ENCODE results near the gene KRTAP5-3.

KRTAP5-3 gene

GRCh38 chr11:1642288-1643145 lies 34.3 kb upstream of the KRTAP5-3 start:
- DNase-seq, result no peak

- no peak for DNase-seq
Measured at GRCh38 chr11:1641096-1641495, 32.8 kb upstream of the KRTAP5-3 start.

DNA sequence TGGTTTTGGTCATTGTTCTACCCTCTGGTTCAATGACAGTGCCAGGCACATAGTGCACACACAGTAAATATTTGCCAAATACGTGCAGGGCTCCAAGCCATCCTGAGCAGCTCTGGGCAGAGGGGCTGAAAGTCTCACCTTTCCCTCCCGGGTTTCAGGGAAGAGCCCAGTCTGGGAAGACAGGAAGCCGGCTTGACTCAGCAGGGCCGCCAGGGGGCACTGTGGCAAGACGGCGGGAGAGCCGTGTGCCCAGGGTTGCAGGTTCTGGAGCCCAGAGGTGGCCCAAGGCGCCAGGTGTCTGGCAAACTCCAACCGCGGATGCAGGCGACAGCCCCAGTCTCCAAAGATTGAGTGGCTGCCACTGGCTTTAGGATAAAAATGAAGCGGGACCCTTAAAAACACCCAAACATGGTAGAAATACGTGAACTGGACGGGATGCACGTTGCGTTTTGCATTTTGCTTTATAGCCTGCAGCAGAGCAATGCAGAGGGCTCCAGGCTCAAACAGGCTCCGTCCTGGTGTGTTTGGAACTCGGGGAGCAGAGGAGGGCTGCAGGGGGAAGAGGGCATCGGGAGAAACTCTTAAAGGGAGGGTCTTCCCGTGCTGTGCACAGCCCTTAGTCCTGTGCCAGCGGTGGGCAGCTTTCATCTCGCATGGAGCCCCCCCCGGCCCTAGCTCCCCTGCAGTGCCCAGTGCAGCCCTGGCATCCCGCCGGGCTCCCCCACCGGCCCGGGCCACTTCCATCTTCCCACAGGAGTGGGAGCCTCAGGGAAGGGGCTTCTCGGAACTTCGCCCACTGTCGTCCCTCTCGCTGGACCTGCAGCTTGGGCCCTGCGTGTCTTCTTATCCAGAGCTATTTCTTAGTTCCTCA lies 32.0 kb upstream of the KRTAP5-3 start:
- DNase-seq, result peak; percentile 69

DNA sequence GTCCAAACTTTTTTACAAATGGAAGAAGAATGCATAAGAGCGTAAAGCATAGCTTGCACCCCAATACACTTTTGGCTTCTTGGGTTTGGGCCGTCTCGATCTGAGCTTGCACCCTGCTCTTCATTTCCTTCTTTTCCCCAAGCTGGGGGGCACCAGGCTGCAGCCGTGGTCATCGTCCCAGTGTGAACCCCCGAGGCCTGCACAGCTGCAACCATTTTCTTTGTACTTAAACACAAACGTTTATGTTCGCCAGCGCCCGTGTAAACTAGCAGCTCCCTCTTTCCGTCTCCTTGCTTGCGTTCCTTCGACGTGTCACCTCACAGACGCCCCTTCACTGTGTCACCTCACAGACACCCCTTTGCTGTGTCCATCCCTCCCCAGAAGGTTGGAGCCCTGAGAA lies 31.4 kb upstream of the KRTAP5-3 start:
- DNase-seq, result no peak

GRCh38 chr11:1639102-1639620 lies 30.9 kb upstream of the KRTAP5-3 start:
- DNase-seq, result no peak

- DNase-seq, result no peak
Measured at GRCh38 chr11:1638344-1638743, 30.1 kb upstream of the KRTAP5-3 start.

- no peak for DNase-seq
Measured at GRCh38 chr11:1637628-1638027, 29.4 kb upstream of the KRTAP5-3 start.

- no peak for DNase-seq
Measured at GRCh38 chr11:1636291-1636950, 28.2 kb upstream of the KRTAP5-3 start.

GRCh38 chr11:1633864-1634263 lies 25.6 kb upstream of the KRTAP5-3 start:
- DNase-seq, result no peak

- no peak for DNase-seq
Measured at GRCh38 chr11:1632053-1632714, 23.9 kb upstream of the KRTAP5-3 start.

DNA sequence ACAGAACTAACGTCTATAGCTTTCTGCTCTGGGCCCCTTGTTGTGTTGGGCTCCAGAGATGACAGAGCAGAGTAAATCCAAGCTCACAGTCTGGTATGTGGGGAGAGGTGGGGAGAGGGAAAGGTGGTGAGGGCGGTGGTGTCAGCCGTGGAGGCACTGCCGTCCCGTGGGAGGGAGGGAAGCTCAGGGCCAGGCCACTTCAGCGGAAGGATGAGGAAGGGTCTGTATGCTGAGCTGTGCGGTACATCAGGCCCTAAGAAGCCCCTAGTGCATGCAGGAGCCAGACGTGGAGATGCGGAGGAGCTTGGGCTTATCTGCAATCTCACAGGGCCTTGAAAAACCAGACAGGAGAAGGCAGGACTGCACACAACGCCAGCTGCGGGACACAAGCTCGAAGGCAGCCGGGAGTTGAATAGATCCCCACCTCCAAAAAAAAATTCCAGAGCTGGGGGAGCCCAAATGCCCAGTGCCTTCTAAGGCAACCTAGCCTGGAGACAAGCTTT lies 22.9 kb upstream of the KRTAP5-3 start:
- DNase-seq, result no peak

GRCh38 chr11:1630271-1630670 lies 22.0 kb upstream of the KRTAP5-3 start:
- no peak for DNase-seq

- DNase-seq, result no peak
Measured at GRCh38 chr11:1629326-1630185, 21.3 kb upstream of the KRTAP5-3 start, which contains the start of gene KRTAP5-5. Gene KRTAP5-5, plus strand, starts transcription at chr11:1629775. Its CDS starts 66 bp downstream, at chr11:1629841.

- peak; percentile 90 for DNase-seq
Measured at GRCh38 chr11:1628506-1629325, 20.5 kb upstream of the KRTAP5-3 start.

- DNase-seq, result no peak
Measured at GRCh38 chr11:1625541-1625940, 17.3 kb upstream of the KRTAP5-3 start.

DNA sequence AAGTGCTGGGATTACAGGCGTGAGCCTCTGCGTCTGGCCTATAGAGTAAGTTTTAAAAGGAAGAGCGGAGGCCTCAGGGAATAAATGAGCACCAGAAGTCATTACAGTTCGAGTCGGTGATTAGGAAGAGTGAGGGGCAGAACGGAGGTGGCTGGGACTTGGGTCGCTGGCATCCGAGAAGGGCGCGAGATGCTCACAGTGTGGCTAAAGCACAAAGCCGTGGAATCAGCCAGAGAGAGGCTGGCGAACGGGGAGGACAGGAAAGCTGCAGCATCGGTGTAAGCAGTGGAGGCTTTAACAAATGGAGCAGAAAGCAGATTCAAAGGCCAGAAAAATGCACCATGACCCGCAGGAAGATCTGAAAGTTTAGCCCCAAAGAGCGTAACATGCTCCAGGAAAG lies 16.4 kb upstream of the KRTAP5-3 start:
- DNase-seq, result no peak

DNA sequence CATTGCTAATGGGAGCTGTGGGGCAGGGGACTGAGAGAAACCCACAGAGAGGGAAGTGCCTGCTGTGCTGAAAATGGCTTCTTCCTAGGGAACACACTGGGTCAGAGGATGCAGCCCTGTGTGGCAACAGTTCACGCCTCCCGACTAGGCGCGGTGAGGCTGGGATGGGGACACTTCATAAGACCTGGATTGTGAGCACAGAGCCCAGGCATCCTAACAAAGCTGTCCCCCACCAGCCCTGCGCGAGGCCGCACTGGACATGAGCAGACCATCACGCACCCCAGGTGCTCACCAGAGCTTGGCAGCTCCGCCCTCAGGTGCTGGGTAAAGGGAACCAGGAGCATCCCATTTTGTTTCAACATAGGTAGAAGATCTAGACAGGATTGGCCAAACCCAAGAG lies 15.5 kb upstream of the KRTAP5-3 start:
- no peak for DNase-seq

GRCh38 chr11:1622086-1622485 lies 13.8 kb upstream of the KRTAP5-3 start, which contains the start of gene KRTAP5-4:
Gene KRTAP5-4, minus strand, starts transcription at chr11:1622138. Its CDS starts 45 bp downstream, at chr11:1622093.
- DNase-seq, result no peak

DNA sequence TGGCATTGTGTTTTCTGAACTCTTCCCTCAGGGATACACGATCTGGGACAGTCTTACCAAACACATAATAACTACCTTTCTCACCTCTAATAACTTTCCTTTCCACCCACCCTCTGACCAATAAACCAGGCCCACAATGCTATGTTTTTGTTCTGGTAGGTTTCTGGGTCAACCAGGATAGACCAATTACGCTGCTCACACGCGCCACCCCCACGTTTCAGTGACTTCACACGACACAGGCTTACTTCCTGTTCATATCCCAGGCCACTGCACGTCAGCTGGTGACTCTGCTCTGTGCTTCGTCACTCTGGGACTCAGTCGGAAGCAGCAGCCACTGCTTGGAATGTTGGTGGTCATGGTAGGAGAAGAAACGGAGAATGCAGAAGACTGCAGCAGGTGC lies 11.2 kb upstream of the KRTAP5-3 start:
- no peak for DNase-seq

DNA sequence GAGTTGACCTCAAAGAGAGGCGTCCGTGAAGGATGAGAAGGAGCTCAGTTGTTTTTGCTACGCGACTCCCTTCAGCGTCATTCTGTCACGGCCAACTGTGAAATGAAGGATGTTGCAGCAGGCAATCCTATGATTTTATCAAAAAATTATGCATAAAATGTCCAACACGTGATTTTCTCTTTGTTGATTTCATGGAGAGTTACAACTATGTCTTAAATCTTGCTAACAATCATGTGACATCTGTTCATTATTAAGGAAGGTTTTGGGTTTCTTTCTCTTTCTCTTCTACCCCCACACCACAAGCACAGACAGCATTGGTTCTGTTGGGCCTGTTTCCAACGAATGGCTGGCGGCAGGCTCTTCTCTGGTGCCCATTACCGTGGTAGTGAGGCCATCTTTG lies 10.0 kb upstream of the KRTAP5-3 start:
- no peak for DNase-seq

Measured in activated CD8-positive, alpha-beta memory T cell treated with anti-CD3 and anti-CD28 coated beads, Interleukin-2, amount 50 U/mL, for 48 hours (primary cell).